ENCODE data around the gene SFXN4. TPM values are rescaled to one million over a fixed set of nuclear protein-coding genes. Genes with fewer than 3 reads are reported as not detected.
A peak's percentile ranks its signal among the peaks of the same experiment; 100 is the strongest.

Gene SFXN4
- total RNA-seq, 1 donor from 2014 or later, result 21.7 TPM

- H3K36me3 Mint-ChIP-seq (ENCODE audit: low read depth), result peaks cover 15% of the 10 kb centered on the region
- no peak for TF ChIP-seq CTCF (IDR thresholded peaks at IDR 0.05)
- no peaks in the 10 kb centered on the region for H3K27me3 Mint-ChIP-seq
- DNase-seq, result no peak
- ChIA-PET POLR2A (interaction anchor here (0.7 to 5.6 kb wide), 6 partner anchors 58 to 216 kb away, joined by 4 to 134 read pairs (median 6); no protein-coding TSS in a partner anchor), CTCF (interaction anchor here (0.6 to 13.0 kb wide), 19 partner anchors 8 to 308 kb away, joined by 3 to 127 read pairs (median 4); no protein-coding TSS in a partner anchor)
- no peaks in the 10 kb centered on the region for H3K9me3 Mint-ChIP-seq
- H3K27ac Mint-ChIP-seq, result peak overlapping the region; percentile 87
- intact Hi-C loops (cut with micrococcal nuclease), result loop anchor here (1.0 kb wide), 2 partner anchors 61 to 96 kb away; no protein-coding TSS in a partner anchor
- no peak for ATAC-seq (ENCODE audit: low read depth)
- H3K4me1 Mint-ChIP-seq, result peaks cover 62% of the 10 kb centered on the region
- H3K4me3 Mint-ChIP-seq, result peak overlapping the region; percentile 93
Observed at GRCh38 chr10:119209736-119210355, 44.3 kb upstream of the SFXN4 start.

- ChIA-PET POLR2A (interaction anchor here (0.6 to 5.6 kb wide), 16 partner anchors 11 to 663 kb away, joined by 3 to 134 read pairs (median 4); no protein-coding TSS in a partner anchor), CTCF (interaction anchor here (0.6 to 13.0 kb wide), 21 partner anchors 9 to 308 kb away, joined by 3 to 127 read pairs (median 4); no protein-coding TSS in a partner anchor)
- Mint-ChIP-seq H3K27ac (peak overlapping the region; percentile 87), H3K4me3 (peak overlapping the region; percentile 93), H3K9me3 (no peaks in the 10 kb centered on the region), H3K4me1 (peaks cover 56% of the 10 kb centered on the region), H3K36me3 (ENCODE audit: low read depth) (peaks cover 15% of the 10 kb centered on the region), H3K27me3 (no peaks in the 10 kb centered on the region)
- peak; percentile 20 for ATAC-seq (ENCODE audit: low read depth)
- intact Hi-C loops (cut with micrococcal nuclease), result loop anchor here (1.0 kb wide), 2 partner anchors 62 to 97 kb away; no protein-coding TSS in a partner anchor
- DNase-seq, result peak; percentile 39
- no peak for TF ChIP-seq CTCF (IDR thresholded peaks at IDR 0.05)
Observed at GRCh38 chr10:119209035-119209735, 43.7 kb upstream of the SFXN4 start.

GRCh38 chr10:119208553-119208940 is 43.0 kb upstream of the SFXN4 start:
- H3K27me3 Mint-ChIP-seq, result no peaks in the 10 kb centered on the region
- H3K9me3 Mint-ChIP-seq, result no peaks in the 10 kb centered on the region
- H3K4me3 Mint-ChIP-seq, result peak overlapping the region; percentile 93
- peaks cover 15% of the 10 kb centered on the region for H3K36me3 Mint-ChIP-seq (ENCODE audit: low read depth)
- intact Hi-C loops (cut with micrococcal nuclease), result loop anchor here (1.0 kb wide), 1 partner anchor 161 kb away; no protein-coding TSS in a partner anchor
- POLR2A ChIA-PET, result interaction anchor here (0.6 to 5.6 kb wide), 11 partner anchors 17 to 318 kb away, joined by 3 to 134 read pairs (median 7); no protein-coding TSS in a partner anchor
- no peak for TF ChIP-seq CTCF (IDR thresholded peaks at IDR 0.05)
- DNase-seq, result no peak
- CTCF ChIA-PET, result interaction anchor here (0.8 to 13.0 kb wide), 13 partner anchors 9 to 281 kb away, joined by 3 to 127 read pairs (median 6); no protein-coding TSS in a partner anchor
- H3K27ac Mint-ChIP-seq, result peak overlapping the region; percentile 87
- peaks cover 49% of the 10 kb centered on the region for H3K4me1 Mint-ChIP-seq
- ATAC-seq (ENCODE audit: low read depth), result no peak

- ChIA-PET CTCF (interaction anchor here (0.8 to 13.0 kb wide), 29 partner anchors 9 to 651 kb away, joined by 3 to 127 read pairs (median 7); no protein-coding TSS in a partner anchor), POLR2A (interaction anchor here (0.6 to 5.6 kb wide), 24 partner anchors 11 to 368 kb away, joined by 3 to 134 read pairs (median 6); no protein-coding TSS in a partner anchor)
- intact Hi-C loops (cut with micrococcal nuclease), result loop anchor here (1.0 to 2.0 kb wide), 6 partner anchors 30 to 389 kb away; partner anchors contain the start of genes PRDX3 and SFXN4
- Mint-ChIP-seq H3K27ac (peak overlapping the region; percentile 87), H3K36me3 (ENCODE audit: low read depth) (peaks cover 15% of the 10 kb centered on the region), H3K4me1 (peaks cover 46% of the 10 kb centered on the region), H3K9me3 (no peaks in the 10 kb centered on the region), H3K4me3 (peak overlapping the region; percentile 93), H3K27me3 (no peaks in the 10 kb centered on the region)
- TF ChIP-seq CTCF (IDR thresholded peaks at IDR 0.05), result no peak
- peak; percentile 58 for DNase-seq
- peak; percentile 3 for ATAC-seq (ENCODE audit: low read depth)
Observed at GRCh38 chr10:119207713-119208552, 42.4 kb upstream of the SFXN4 start.
